ENCODE measurements around the gene ZNF44. TPM values are rescaled to one million over a fixed set of nuclear protein-coding genes. Genes with fewer than 3 reads are reported as not detected.

ZNF44 gene
- total and polyA plus RNA-seq, 2 of the 13 experiments (the other 11 are each of a cell fraction or from before 2014, with no cell fraction given): 6.9 to 15.7 TPM

DNA sequence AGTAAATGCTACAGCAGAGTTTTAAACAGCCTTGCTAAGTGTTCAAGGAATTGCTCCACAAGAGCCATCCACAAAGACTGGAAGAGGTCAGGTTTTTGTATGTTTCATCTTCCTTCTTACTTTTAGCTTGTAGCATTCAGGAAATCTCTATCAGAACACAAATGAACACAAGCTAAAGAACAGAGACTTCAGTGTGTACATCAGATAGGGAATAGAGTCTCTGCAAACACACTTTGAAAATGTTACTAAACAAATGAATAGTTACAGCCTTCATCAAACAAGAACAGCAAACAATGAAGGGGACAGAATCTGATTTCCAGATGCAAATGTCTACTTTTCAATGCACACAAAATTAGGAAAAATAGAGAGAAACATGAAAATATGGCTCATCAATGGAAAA is 31.0 kb upstream of the ZNF44 start (continued):
- TF ChIP-seq CC2D1A (CRISPR knock-in tag; IDR thresholded peaks at IDR 0.05) (no peak), GFI1 (CRISPR knock-in tag; IDR thresholded peaks at IDR 0.05; ENCODE audit: borderline replicate concordance) (peak; percentile 77; the same call in 1 of the 2 replicates), TARDBP (CRISPR knock-in tag; IDR thresholded peaks at IDR 0.05) (peak; percentile 43; the same call in 1 of the 2 replicates), FOXK2 (IDR thresholded peaks at IDR 0.05) (peak; percentile 61; the same call in 1 of the 2 replicates), SAP130 (CRISPR knock-in tag; IDR thresholded peaks at IDR 0.05; ENCODE audit: low read depth) (peak; percentile 69), RCOR2 (CRISPR knock-in tag; IDR thresholded peaks at IDR 0.05) (peak; percentile 73), TBX3 (IDR thresholded peaks at IDR 0.05; ENCODE audit: borderline replicate concordance) (peak; percentile 29; the same call in 1 of the 2 replicates), ZNF431 (CRISPR knock-in tag; IDR thresholded peaks at IDR 0.05; ENCODE audit: borderline replicate concordance, low read depth) (no peak), TCF7 (IDR thresholded peaks at IDR 0.05; ENCODE audit: low read depth) (peak; percentile 83), GZF1 (CRISPR knock-in tag; IDR thresholded peaks at IDR 0.05) (no peak), ZNF205 (CRISPR knock-in tag; IDR thresholded peaks at IDR 0.05) (no peak)
- TF ChIP-seq, protein P1, sequence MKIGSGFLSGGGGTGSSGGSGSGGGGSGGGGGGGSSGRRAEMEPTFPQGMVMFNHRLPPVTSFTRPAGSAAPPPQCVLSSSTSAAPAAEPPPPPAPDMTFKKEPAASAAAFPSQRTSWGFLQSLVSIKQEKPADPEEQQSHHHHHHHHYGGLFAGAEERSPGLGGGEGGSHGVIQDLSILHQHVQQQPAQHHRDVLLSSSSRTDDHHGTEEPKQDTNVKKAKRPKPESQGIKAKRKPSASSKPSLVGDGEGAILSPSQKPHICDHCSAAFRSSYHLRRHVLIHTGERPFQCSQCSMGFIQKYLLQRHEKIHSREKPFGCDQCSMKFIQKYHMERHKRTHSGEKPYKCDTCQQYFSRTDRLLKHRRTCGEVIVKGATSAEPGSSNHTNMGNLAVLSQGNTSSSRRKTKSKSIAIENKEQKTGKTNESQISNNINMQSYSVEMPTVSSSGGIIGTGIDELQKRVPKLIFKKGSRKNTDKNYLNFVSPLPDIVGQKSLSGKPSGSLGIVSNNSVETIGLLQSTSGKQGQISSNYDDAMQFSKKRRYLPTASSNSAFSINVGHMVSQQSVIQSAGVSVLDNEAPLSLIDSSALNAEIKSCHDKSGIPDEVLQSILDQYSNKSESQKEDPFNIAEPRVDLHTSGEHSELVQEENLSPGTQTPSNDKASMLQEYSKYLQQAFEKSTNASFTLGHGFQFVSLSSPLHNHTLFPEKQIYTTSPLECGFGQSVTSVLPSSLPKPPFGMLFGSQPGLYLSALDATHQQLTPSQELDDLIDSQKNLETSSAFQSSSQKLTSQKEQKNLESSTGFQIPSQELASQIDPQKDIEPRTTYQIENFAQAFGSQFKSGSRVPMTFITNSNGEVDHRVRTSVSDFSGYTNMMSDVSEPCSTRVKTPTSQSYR (CRISPR knock-in tag; IDR thresholded peaks at IDR 0.05; ENCODE audit: borderline replicate concordance): 0 out of 2 replicates have a peak, but pooled peaks have one; percentile 9
- TF ChIP-seq, protein P2, sequence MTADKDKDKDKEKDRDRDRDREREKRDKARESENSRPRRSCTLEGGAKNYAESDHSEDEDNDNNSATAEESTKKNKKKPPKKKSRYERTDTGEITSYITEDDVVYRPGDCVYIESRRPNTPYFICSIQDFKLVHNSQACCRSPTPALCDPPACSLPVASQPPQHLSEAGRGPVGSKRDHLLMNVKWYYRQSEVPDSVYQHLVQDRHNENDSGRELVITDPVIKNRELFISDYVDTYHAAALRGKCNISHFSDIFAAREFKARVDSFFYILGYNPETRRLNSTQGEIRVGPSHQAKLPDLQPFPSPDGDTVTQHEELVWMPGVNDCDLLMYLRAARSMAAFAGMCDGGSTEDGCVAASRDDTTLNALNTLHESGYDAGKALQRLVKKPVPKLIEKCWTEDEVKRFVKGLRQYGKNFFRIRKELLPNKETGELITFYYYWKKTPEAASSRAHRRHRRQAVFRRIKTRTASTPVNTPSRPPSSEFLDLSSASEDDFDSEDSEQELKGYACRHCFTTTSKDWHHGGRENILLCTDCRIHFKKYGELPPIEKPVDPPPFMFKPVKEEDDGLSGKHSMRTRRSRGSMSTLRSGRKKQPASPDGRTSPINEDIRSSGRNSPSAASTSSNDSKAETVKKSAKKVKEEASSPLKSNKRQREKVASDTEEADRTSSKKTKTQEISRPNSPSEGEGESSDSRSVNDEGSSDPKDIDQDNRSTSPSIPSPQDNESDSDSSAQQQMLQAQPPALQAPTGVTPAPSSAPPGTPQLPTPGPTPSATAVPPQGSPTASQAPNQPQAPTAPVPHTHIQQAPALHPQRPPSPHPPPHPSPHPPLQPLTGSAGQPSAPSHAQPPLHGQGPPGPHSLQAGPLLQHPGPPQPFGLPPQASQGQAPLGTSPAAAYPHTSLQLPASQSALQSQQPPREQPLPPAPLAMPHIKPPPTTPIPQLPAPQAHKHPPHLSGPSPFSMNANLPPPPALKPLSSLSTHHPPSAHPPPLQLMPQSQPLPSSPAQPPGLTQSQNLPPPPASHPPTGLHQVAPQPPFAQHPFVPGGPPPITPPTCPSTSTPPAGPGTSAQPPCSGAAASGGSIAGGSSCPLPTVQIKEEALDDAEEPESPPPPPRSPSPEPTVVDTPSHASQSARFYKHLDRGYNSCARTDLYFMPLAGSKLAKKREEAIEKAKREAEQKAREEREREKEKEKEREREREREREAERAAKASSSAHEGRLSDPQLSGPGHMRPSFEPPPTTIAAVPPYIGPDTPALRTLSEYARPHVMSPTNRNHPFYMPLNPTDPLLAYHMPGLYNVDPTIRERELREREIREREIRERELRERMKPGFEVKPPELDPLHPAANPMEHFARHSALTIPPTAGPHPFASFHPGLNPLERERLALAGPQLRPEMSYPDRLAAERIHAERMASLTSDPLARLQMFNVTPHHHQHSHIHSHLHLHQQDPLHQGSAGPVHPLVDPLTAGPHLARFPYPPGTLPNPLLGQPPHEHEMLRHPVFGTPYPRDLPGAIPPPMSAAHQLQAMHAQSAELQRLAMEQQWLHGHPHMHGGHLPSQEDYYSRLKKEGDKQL (CRISPR knock-in tag; IDR thresholded peaks at IDR 0.05; ENCODE audit: low read depth): 0 out of 2 replicates have a peak, but pooled peaks have one; percentile 62
- TF ChIP-seq, protein P3, sequence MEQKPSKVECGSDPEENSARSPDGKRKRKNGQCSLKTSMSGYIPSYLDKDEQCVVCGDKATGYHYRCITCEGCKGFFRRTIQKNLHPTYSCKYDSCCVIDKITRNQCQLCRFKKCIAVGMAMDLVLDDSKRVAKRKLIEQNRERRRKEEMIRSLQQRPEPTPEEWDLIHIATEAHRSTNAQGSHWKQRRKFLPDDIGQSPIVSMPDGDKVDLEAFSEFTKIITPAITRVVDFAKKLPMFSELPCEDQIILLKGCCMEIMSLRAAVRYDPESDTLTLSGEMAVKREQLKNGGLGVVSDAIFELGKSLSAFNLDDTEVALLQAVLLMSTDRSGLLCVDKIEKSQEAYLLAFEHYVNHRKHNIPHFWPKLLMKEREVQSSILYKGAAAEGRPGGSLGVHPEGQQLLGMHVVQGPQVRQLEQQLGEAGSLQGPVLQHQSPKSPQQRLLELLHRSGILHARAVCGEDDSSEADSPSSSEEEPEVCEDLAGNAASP (CRISPR knock-in tag; IDR thresholded peaks at IDR 0.05; ENCODE audit: borderline replicate concordance): peak; percentile 55; the same call in 1 of the 2 replicates
- TF ChIP-seq, protein P4, sequence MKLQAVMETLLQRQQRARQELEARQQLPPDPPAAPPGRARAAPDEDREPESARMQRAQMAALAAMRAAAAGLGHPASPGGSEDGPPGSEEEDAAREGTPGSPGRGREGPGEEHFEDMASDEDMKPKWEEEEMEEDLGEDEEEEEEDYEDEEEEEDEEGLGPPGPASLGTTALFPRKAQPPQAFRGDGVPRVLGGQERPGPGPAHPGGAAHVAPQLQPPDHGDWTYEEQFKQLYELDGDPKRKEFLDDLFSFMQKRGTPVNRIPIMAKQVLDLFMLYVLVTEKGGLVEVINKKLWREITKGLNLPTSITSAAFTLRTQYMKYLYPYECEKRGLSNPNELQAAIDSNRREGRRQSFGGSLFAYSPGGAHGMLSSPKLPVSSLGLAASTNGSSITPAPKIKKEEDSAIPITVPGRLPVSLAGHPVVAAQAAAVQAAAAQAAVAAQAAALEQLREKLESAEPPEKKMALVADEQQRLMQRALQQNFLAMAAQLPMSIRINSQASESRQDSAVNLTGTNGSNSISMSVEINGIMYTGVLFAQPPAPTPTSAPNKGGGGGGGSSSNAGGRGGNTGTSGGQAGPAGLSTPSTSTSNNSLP (IDR thresholded peaks at IDR 0.05; ENCODE audit: low read depth, low read length): peak; percentile 52; the same call in 1 of the 2 replicates

Data from HepG2 (cell line).